Measurements from ENCODE around the gene NHLRC4. TPM values are rescaled to one million over a fixed set of nuclear protein-coding genes. Genes with fewer than 3 reads are reported as not detected.

Gene NHLRC4
- total and polyA plus RNA-seq, 7 experiments from 2014 or later, result 1.6 to 5.8 (median 4.6) TPM

- ATAC-seq (no peak), DNase-seq (no peak)
- Mint-ChIP-seq H3K27ac (no peak overlapping the region), H3K36me3 (no peaks in the 10 kb centered on the region), H3K4me3 (no peak overlapping the region), H3K4me1 (peaks cover 0 to 17% (median 13%) of the 10 kb centered on the region in 7 donors), H3K9me3 (peaks cover 0 to 1% (median 0%) of the 10 kb centered on the region in 11 donors), H3K27me3 (no peaks in the 10 kb centered on the region)
- Histone ChIP-seq H3K27me3 (ENCODE audit: control insufficient read depth in 2 of 2, insufficient read depth in 2 of 2, low read length in 2 of 2) (no peaks in the 10 kb centered on the region), H3K4me3 (ENCODE audit: low read length) (no peak overlapping the region), H3K36me3 (ENCODE audit: control insufficient read depth in 2 of 3, insufficient read depth in 3 of 3, low read length in 3 of 3) (no peaks in the 10 kb centered on the region), H3K9me3 (ENCODE audit: control insufficient read depth in 2 of 3, low read length in 3 of 3) (no peaks in the 10 kb centered on the region), H3K27ac (ENCODE audit: low read depth, low read length) (no peak overlapping the region), H3K4me1 (ENCODE audit: control insufficient read depth in 2 of 2, insufficient read depth in 2 of 2, low read length in 2 of 2) (peaks cover 7 to 9% of the 10 kb centered on the region in 2 donors)
- ChIA-PET POLR2A (interaction anchor here (0.6 to 0.9 kb wide), 2 partner anchors 10 to 198 kb away, joined by 3 to 4 read pairs; no protein-coding TSS in a partner anchor), CTCF (no interaction called here)
- intact Hi-C loops (cut with micrococcal nuclease), result loop anchor here in 1 of 2 donors (10.0 kb wide), 1 partner anchor 1201 kb away; the partner anchor contains the start of genes NUBP2 and SPSB3
Measured at GRCh38 chr16:583815-584591, 17.2 kb downstream of the NHLRC4 start.

GRCh38 chr16:585351-585750 is 18.5 kb downstream of the NHLRC4 start:
- H3K27ac Mint-ChIP-seq, result peak overlapping the region in 3 of 9 donors; percentile 24 to 79 (median 48)
- intact Hi-C loops (cut with micrococcal nuclease), result loop anchor here in 1 of 2 donors (5.0 to 10.0 kb wide), 2 partner anchors 203 to 1199 kb away; partner anchors contain the start of genes NUBP2, PGAP6 and SPSB3
- ATAC-seq (no peak), DNase-seq (no peak)
- peaks cover 0 to 7% (median 0%) of the 10 kb centered on the region in 3 experiments for H3K36me3 ChIP-seq (ENCODE audit: control insufficient read depth in 2 of 3, insufficient read depth in 3 of 3, low read length in 3 of 3)
- ChIA-PET CTCF (no interaction called here), POLR2A (interaction anchor here (1.4 kb wide), 1 partner anchor 8 kb away, joined by 4 read pairs; no protein-coding TSS in a partner anchor)
- H3K9me3 ChIP-seq (ENCODE audit: control insufficient read depth in 2 of 3, low read length in 3 of 3), result no peaks in the 10 kb centered on the region
- no peaks in the 10 kb centered on the region for H3K27me3 Mint-ChIP-seq
- H3K4me3 ChIP-seq (ENCODE audit: low read length), result no peak overlapping the region
- H3K27ac ChIP-seq (ENCODE audit: low read depth, low read length), result no peak overlapping the region
- peaks cover under 1 to 15% (median 13%) of the 10 kb centered on the region in 7 donors for H3K4me1 Mint-ChIP-seq
- H3K4me1 ChIP-seq (ENCODE audit: control insufficient read depth in 2 of 2, insufficient read depth in 2 of 2, low read length in 2 of 2), result peaks cover 7 to 9% of the 10 kb centered on the region in 2 donors
- peaks cover 0 to 1% (median 0%) of the 10 kb centered on the region in 11 donors for H3K9me3 Mint-ChIP-seq
- no peaks in the 10 kb centered on the region for H3K36me3 Mint-ChIP-seq
- no peaks in the 10 kb centered on the region for H3K27me3 ChIP-seq (ENCODE audit: control insufficient read depth in 2 of 2, insufficient read depth in 2 of 2, low read length in 2 of 2)
- peak overlapping the region in 3 of 10 donors; percentile 7 to 63 (median 38) for H3K4me3 Mint-ChIP-seq

- Mint-ChIP-seq H3K27ac (peak overlapping the region in 3 of 9 donors; percentile 24 to 79 (median 49)), H3K4me3 (peak overlapping the region in 2 of 10 donors; percentile 13 to 38), H3K4me1 (peaks cover 8 to 23% (median 20%) of the 10 kb centered on the region in 7 donors), H3K36me3 (peaks cover 0 to 2% (median 0%) of the 10 kb centered on the region in 5 donors), H3K27me3 (no peaks in the 10 kb centered on the region), H3K9me3 (peaks cover 0 to 1% (median 0%) of the 10 kb centered on the region in 11 donors)
- no peak overlapping the region for H3K27ac ChIP-seq (ENCODE audit: low read depth, low read length)
- peaks cover 14 to 17% of the 10 kb centered on the region in 2 donors for H3K4me1 ChIP-seq (ENCODE audit: control insufficient read depth in 2 of 2, insufficient read depth in 2 of 2, low read length in 2 of 2)
- peaks cover 0 to 7% (median 0%) of the 10 kb centered on the region in 3 experiments for H3K36me3 ChIP-seq (ENCODE audit: control insufficient read depth in 2 of 3, insufficient read depth in 3 of 3, low read length in 3 of 3)
- POLR2A ChIA-PET, result interaction anchor here (1.4 kb wide), 1 partner anchor 9 kb away, joined by 4 read pairs; no protein-coding TSS in a partner anchor
- intact Hi-C loops (cut with micrococcal nuclease), result loop anchor here in 1 of 2 donors (5.0 to 10.0 kb wide), 2 partner anchors 204 to 1199 kb away; partner anchors contain the start of genes NUBP2, PGAP6 and SPSB3
- H3K27me3 ChIP-seq (ENCODE audit: control insufficient read depth in 2 of 2, insufficient read depth in 2 of 2, low read length in 2 of 2), result no peaks in the 10 kb centered on the region
- CTCF ChIA-PET, result no interaction called here
- ATAC-seq, result no peak
- H3K9me3 ChIP-seq (ENCODE audit: control insufficient read depth in 2 of 3, low read length in 3 of 3), result no peaks in the 10 kb centered on the region
- no peak for DNase-seq
- H3K4me3 ChIP-seq (ENCODE audit: low read length), result no peak overlapping the region
Measured at GRCh38 chr16:586047-586644, 19.3 kb downstream of the NHLRC4 start.

- H3K27me3 ChIP-seq (ENCODE audit: control insufficient read depth in 2 of 2, insufficient read depth in 2 of 2, low read length in 2 of 2), result no peaks in the 10 kb centered on the region
- H3K27ac Mint-ChIP-seq, result peak overlapping the region; percentile 59 to 98 (median 83)
- ATAC-seq, result no peak
- H3K36me3 ChIP-seq (ENCODE audit: control insufficient read depth in 2 of 3, insufficient read depth in 3 of 3, low read length in 3 of 3), result peaks cover 0 to 7% (median 0%) of the 10 kb centered on the region in 3 experiments
- H3K4me3 Mint-ChIP-seq, result peak overlapping the region in 9 of 10 donors; percentile 57 to 91 (median 80)
- no peaks in the 10 kb centered on the region for H3K9me3 ChIP-seq (ENCODE audit: control insufficient read depth in 2 of 3, low read length in 3 of 3)
- ChIA-PET CTCF (no interaction called here), POLR2A (interaction anchor here (0.6 to 2.3 kb wide), 5 partner anchors 10 to 1007 kb away, joined by 3 to 19 read pairs (median 3); partner anchors contain the start of genes METTL26 and NHLRC4)
- no peaks in the 10 kb centered on the region for H3K27me3 Mint-ChIP-seq
- peaks cover 15 to 17% of the 10 kb centered on the region in 2 donors for H3K4me1 ChIP-seq (ENCODE audit: control insufficient read depth in 2 of 2, insufficient read depth in 2 of 2, low read length in 2 of 2)
- peaks cover 0 to 1% (median 0%) of the 10 kb centered on the region in 11 donors for H3K9me3 Mint-ChIP-seq
- H3K4me1 Mint-ChIP-seq, result peaks cover 10 to 28% (median 24%) of the 10 kb centered on the region in 7 donors
- H3K27ac ChIP-seq (ENCODE audit: low read depth, low read length), result no peak overlapping the region
- peaks cover 0 to 2% (median 0%) of the 10 kb centered on the region in 5 donors for H3K36me3 Mint-ChIP-seq
- no peak for DNase-seq
- H3K4me3 ChIP-seq (ENCODE audit: low read length), result no peak overlapping the region
- intact Hi-C loops (cut with micrococcal nuclease), result loop anchor here in 1 of 2 donors (5.0 to 10.0 kb wide), 2 partner anchors 205 to 1198 kb away; partner anchors contain the start of genes NUBP2, PGAP6 and SPSB3
Measured at GRCh38 chr16:586645-587590, 20.1 kb downstream of the NHLRC4 start.

- Mint-ChIP-seq H3K9me3 (peaks cover 0 to 1% (median 0%) of the 10 kb centered on the region in 11 donors), H3K36me3 (peaks cover 0 to 2% (median 0%) of the 10 kb centered on the region in 5 donors), H3K27me3 (no peaks in the 10 kb centered on the region), H3K4me1 (peaks cover 20 to 41% (median 37%) of the 10 kb centered on the region in 7 donors), H3K4me3 (peak overlapping the region; percentile 86 to 98 (median 98)), H3K27ac (peak overlapping the region; percentile 95 to 99 (median 98))
- ChIA-PET POLR2A (interaction anchor here (0.8 to 2.3 kb wide), 4 partner anchors 12 to 47 kb away, joined by 3 to 19 read pairs (median 4); partner anchors contain the start of genes METTL26 and NHLRC4), CTCF (no interaction called here)
- intact Hi-C loops (cut with micrococcal nuclease), result loop anchor here in 1 of 2 donors (5.0 to 10.0 kb wide), 2 partner anchors 206 to 1196 kb away; partner anchors contain the start of genes NUBP2, PGAP6 and SPSB3
- H3K27ac ChIP-seq (ENCODE audit: low read depth, low read length), result peak overlapping the region; percentile 93
- peak; percentile 22 for ATAC-seq
- H3K4me3 ChIP-seq (ENCODE audit: low read length), result peak overlapping the region; percentile 93
- peak in 6 of 9 donors; percentile 64 to 78 (median 76) for DNase-seq
- H3K9me3 ChIP-seq (ENCODE audit: control insufficient read depth in 2 of 3, low read length in 3 of 3), result no peaks in the 10 kb centered on the region
- H3K4me1 ChIP-seq (ENCODE audit: control insufficient read depth in 2 of 2, insufficient read depth in 2 of 2, low read length in 2 of 2), result peaks cover 15 to 17% of the 10 kb centered on the region in 2 donors
- H3K36me3 ChIP-seq (ENCODE audit: control insufficient read depth in 2 of 3, insufficient read depth in 3 of 3, low read length in 3 of 3), result peaks cover 0 to 7% (median 0%) of the 10 kb centered on the region in 3 experiments
- no peaks in the 10 kb centered on the region for H3K27me3 ChIP-seq (ENCODE audit: control insufficient read depth in 2 of 2, insufficient read depth in 2 of 2, low read length in 2 of 2)
Measured at GRCh38 chr16:588639-588888, 21.8 kb downstream of the NHLRC4 start.

Data from naive thymus-derived CD4-positive, alpha-beta T cell (primary cell).